Kidney capillary endothelial cell (primary cell): ENCODE data around the gene ARF3.

Source experiments
- DNase-seq: peaks from one replicate; pipeline ENCODE4 v3.0.0-alpha.2; 2018; ENCODE audit warnings: low spot score

The ARF3 gene

DNA sequence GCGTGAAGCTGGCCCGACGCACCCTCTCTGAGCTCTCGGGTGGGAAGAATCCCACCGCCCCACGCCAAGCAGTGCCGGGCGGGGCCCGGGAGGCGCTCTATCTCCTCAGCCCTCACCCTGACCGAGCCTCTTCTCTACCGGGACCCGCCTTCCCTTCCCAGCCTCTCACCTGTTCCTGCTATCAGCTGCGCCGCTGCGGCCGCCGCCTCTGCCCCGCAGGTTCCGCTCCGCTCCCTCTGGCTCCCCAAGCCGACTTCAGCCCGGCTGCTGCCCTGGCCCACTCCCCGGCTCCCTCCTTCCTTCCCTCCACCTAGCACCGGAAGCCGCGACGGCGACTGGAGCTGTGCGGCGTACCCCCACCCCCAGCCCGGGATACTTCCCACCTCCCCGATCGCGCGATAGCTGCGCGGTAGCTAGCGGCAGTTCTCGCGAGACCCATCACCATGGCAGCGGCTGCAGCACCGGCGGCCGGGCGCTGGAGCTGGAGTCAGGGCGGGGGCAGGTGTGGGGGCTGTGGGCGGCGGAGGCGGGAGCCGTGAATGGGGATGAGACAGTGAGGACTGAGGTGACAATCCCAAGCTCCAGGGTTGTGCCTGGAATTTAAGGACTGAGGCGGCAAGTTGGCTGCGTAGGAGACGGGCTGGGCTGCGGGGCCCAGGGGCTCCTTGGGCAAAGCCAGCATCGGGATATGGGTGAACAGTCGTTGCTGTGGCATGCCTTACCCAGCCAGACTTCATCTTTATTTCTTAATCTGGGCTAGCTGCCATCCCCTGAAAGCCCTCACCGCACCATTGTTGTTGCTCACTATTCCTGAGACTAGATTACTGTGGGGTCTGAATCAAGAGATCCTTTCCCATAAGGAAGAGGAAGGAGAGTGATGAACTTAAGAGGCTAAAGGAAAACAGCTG is at the start of gene ARF3:
ARF3 (minus strand) TSS at position 347 of the 908 bp plus-strand sequence. CDS start 16,392 bp downstream, outside the sequence.
- peak; percentile 83 for DNase-seq

DNA sequence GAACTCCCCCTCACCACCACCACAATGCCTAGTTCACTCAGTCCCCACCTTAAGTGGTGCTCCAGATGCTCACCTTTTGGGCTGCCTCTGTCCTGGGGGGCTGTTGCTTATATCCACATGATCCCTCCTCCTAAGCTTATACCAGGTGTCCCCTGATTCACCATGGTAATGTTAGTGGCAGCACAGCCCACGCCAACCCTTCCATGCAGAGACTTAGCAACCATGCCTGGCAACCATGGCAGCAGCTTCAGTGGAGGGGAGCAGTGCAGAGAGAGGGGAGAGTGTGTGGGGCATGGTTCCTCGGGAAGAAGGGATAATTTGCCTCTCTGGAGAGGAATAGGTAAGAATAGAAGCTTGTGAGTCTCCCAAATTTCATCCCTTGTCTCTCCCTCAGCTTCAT is 43.1 kb upstream of the ARF3 start:
- no peak for DNase-seq

DNA sequence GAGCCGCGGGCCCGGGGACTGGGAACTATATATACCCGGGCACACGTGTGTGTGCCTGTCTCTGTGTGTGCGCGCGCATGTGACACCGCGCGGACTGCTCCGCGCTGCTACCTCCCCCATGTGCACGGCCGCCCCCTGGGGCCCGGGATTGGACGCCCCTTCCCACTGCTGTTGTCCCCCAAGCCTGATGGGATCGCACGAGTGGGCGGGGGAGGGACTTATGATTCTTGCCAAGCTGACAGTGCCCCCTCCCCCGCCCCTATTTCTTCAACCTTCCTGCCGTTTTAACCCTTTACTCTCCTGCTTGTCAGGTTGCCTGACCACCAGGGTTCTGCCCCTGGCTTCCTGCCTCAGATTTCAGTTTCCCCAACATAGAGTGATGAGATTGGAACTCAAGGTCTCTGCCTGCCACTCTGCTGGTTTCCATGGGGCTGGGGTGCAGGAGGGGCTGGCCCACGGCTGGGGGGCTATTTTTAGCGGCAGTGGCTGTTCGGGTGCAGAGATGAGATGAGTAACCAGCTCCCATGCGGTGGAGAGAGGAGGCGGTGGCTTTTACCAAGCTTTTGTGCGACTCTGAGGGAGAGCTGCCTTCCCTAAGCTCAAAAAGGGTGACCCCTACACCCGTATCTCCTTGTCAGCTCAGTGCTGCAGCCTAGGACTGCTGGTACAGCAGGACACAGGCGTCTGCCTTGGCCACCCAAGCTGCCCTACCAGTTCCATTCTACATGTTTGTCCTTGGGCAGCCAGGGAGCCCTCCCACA is 42.3 kb upstream of the ARF3 start, which contains the start of gene DDN:
DDN (minus strand) TSS at position 5 of the 761 bp plus-strand sequence. CDS start 88 bp downstream, outside the sequence.
- no peak for DNase-seq

DNA sequence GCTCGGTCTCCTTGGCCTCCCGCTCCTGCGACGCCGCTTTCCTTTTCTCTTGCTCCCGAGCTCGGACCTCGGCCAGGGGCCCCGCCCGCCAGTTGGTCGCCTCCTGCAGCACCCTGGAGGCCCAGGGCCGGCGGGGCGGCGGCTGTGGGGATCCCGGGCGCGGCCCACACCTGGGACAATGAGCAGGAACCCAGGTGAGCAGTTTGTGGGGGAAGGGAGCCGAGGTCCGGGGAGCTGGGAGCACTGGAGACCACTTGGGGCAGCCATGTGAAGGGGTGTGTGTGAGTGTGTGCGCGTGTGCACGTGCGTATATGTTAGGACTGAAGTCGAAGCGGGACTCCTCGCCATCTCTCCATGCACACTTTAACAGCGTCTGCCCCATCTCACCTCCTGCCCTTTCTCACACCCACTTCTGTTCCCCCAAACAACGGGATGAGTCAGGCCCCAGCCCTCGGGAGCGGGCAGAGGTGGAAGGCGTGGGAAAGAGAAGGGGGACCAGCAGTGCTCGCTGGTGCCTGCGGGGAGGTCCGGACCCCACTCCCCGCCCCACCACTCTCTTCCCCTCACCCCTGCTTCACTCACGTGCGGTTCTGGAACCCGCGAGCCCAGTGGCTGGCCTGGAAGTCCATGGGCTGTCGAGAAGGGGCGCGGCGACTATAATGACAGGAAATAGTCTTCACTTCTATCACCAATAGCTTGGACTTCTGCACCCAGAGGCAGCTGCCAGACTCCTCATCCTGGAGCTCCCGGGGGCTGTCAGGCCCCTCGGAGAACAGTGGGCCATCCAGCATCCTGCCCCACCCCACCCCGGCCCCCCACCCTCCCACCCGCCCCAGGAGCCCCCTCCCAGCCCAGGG is 41.4 kb upstream of the ARF3 start:
- no peak for DNase-seq

DNA sequence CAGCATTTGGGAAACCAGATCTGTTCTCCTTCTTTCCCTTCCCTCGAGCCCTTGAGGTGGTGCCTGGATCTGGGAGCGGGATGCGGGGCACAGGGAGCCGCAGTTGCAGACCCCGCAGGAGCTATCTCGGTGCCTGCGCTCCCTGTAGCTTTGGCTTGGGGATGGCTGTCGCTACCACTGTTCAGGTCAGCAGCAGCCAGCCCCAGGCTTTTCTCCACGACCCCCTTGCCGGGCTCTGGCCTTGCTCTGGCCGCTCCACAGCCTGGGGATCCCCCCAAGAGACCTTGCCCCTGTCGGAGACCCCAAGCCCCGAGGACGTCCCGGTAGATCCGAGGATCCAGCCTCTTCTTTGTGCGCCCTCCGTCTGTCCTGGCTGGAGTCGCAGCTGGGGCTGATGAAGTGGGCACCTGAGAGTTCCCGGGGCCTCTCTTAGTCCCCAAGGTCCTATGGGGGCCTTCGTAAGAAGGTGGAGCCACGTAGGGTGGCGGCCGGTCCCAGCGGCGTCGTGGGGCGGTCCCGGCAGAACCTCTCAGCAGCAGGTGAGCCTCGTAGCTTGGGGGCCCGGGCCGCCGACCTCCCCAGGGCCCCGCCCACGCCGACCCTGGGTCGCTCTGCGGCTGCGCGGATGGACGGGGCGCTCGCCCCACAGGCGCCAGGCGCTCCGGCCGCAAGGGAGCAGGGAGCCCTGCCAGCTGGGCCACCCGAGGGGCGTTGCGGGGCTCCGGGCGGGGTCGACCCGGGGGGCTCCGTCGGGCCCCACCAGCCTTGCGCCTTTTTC is 40.6 kb upstream of the ARF3 start:
- no peak for DNase-seq

DNA sequence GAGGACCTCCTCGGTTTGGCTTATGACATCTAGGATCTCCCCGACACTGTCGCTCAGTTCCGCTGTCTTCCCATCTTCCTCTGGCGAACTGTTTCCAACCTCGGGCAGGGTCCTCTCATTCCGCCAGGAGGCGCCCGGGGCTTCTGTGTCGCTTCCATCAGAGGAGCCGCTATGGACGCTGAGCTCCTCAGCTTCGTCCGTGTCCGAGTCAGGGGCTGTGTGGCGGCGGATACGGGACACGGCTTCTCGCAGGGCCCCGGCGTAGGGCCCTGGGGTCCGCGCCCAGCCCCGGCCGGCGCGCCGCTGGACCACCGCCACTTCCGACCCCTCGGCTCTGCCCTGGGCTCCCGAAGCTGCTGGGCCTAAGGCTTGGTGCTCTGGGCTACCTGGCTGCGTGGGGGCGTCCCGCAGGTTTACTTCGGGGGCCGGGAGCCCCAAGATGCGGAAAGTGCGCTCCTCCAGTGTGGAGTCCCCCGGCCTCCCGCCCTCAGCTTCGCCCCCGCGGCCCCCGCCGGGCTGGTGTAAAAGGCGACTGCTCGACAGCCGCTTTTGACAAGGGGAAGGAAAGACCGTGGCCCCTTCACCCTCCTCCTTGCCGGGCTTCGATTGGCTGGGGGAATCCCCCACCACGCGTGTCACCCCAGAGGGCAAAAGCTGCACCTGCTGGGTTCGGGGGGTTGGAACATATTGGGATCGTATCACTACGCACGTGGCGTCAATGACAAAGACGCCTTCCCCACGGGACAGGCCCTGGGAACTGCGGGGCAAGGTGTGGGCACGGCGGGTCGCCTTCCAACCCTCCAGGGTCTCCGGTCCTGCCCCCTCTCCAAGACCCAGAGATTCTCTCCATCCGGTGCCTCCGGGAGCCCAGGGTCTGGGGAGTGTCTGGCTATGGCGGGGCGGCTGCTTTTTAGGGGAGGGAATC is 39.8 kb upstream of the ARF3 start:
- peak; percentile 50 for DNase-seq

DNA sequence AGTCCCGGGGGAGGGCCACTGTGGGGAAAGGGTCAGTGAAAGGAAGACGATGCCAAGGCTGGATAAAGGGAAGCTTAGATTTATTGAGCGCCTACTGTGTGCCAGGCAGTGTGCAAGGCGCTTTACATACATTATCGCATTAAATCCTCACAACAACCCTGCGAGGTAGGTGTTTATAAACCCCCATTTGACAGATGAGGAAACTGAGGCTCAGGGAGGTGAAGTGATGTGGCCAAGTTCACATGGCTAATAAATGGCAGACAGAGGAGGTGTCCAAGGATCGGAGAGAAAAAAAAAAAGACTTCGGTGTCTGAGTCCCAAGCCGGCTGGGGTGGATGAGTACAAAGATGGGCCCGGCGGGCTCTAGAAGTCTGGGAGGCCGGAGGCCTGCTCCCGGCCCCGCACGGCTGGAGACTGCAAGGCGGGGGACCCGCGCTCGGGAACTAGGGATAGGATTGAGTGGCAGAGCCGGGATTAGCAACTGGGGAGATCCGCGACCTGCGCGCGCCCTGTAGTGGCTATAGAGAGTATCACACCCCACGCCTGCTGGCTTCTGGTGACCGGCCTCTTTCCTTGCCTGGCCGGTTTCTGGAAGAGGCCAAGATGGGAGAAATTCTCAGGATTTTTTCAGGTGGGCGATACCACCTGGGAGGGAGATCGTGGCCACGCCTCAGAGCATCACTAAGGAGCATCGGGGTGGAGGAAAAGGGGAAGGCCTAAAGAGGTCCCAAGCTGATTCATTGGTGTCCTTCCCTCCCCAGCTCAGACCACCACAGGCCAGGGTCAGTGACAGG is 38.0 kb upstream of the ARF3 start:
- DNase-seq, result peak; percentile 78

DNA sequence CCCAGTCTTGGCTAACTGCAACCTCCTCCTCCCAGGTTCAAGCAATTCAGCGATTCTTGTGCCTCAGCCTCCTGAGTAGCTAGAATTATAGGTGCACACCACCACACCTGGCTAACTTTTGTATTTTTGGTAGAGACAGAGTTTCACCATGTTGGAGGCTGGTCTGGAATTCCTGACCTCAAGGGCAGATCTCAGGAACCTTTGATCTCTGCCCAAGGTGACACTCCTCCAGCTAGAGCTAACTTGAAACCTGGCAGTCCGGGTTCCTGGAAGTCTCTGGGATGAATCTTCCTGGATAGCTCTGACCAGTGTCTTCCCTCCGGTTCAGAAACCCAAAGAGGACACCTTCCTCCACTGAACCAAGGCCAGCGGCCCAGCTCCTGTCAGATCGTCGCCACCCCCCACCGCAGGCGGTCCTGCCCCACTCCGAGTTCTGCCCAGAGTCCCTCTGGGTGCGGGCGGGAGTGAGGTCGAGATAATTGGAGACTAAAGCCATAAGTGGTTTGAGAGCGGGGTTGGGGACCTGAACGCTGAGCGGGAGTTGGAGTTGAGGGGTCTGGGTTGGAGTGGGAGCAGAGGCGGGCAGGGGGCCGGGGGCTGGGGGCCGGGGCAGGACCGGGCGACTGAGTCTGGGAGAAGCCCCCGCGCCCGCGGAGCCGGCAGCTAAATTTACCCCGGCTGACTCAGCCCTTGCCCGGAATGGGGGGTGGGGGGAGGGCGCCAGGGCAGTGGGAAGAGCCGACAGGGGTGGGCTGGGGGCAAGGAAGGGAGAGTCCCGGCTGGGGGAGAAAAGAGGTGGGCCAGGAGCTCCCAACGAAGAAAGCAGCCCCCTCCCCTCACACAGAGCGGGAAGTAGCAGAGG is 37.2 kb upstream of the ARF3 start:
- no peak for DNase-seq

DNA sequence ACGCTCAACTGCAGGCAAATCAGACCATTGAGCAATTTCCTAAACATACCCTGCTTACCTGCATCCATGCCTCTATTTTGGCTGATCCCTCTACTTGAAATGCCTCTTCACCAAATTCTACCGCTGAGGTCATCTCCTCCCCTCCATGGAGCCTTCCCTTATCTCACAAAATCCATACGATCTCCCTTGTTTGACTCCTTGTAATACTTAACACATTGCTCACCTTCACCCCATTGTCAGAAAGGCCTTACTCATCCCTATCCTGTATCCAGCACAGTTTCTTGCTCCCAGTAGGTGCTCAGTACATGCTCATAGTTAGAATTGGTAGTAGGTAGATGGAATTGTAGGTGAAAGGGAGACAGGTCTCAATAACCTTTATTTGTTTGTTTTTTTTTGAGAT is 36.5 kb upstream of the ARF3 start:
- no peak for DNase-seq

DNA sequence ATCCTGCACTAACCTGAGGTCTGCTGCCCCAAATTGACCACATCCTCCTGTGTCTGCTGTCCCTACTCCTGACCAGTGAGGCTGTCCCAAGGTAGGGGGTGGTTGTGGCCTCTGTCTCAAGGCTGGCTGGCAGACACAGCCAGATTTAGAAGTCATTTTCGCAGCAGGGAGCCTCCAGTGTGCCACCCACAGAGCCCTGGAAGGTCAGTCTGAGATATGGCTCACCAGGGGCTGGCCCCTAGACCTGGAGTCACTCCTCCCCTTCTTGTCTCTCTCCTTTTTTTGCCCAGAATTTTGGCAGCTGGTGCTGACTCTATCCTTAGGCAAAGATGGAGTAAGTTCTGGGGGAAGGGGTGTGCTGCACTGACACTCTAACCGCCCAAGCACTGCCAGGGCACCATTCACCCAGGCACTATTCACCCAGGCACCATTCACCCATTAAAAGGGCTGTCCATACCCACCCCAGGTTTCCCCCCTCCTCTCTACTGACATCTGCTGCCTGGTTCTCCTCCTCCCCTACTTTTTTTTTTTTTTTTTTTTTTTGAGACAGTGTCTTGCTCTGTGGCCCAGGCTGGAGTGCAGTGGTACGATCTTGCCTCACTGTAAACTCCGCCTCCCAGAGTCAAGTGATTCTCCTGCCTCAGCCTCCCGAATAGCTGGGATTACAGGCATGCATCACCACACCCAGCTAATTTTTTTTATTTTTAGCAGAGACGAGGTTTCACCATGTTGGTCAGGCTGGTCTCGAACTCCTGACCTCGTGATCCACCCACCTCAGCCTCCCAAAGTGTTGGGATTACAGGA is 34.2 kb upstream of the ARF3 start:
- no peak for DNase-seq

DNA sequence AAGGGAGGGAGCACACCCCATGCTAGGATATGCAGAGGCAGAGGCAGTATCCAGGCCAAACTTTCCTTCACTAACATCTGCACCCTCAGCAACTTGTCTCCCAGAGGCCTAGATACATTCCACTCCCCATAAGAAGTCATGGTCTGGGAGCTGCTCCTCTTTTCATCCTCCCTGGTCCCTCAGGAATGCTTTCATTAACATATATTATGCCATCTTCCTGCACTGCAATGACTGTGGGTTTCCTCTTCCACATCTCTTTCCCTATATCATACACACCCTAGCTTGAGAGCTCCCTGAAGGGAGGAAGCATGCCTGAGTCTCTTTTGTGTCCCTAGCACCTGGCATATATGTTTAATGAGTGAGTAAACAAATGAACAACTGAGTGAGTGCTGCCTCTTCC is 33.3 kb upstream of the ARF3 start:
- DNase-seq, result no peak

DNA sequence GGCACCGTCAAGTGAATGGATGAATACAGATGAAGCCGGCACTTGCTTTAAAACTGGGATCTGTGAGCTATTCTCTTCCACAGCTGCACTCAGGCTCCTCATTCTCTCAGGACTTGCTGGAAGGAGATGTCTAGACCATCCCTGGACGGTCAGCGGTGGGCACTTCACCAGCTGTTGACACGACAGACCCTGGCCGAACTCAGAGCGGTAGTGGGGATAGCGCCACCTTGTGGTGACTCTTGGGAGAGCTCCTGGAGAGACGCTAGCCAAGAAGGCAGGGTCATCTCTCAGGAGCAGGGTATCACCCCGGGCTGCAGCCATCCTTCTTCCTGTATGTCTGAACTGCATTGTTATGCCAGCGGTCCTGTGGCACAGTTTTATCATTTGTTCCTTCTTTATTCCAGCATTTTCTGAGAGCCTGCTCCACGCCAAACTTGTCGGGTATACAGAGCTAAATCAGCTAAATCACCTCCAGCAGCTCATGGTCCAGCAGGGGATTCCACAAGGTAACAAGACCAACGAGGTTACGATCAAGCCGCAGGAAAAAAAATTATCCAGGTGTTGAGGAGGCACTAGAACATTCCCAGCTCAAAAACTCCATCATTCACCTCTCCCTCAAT is 30.9 kb upstream of the ARF3 start:
- DNase-seq, result peak; percentile 62

DNA sequence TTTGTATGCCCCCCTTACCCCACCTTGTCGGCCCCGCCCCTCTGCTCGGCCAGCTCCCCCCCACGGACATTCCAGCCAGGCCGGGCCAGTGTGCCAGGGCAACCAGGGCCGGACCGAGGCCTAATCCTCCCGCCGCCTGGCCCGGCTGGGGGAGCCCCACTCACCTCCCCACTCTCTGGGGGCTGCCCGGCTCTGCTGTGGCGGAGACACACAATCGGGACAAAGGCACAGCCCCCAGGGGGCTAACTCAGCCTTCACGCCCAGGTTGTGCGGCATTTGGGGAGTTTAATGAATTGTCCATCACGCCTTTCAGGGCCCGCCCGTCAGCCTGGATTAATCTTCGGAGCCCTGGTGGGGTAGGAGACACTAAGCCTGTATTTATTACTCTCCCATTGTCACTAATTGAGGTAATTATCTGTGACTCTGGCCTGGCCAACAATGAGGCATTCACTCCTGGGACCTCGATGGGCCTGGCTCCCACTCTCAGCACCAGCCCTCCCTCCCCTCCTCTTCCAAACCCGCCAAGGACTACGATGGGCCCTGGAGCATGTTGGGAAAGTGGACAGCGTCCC is 29.5 kb upstream of the ARF3 start:
- DNase-seq, result no peak

DNA sequence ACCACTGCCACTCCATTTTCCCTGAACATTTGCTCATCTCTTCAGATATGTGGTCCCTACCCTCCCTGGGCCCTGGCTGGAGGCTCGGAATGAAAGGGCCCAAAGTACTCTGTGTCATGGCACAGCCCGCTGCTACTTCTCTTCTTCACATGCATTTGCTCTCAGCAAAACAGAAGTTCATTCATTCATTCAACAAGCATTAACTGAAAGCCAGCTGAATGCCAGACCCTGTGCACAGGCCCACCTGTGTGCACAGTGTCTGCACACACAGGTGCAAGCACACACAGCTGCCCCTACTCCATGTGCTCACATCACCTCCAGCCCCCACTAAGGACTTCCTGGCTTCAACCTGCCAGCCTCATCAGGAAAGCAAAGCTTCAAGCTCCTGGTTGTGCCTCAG is 28.6 kb upstream of the ARF3 start:
- no peak for DNase-seq

DNA sequence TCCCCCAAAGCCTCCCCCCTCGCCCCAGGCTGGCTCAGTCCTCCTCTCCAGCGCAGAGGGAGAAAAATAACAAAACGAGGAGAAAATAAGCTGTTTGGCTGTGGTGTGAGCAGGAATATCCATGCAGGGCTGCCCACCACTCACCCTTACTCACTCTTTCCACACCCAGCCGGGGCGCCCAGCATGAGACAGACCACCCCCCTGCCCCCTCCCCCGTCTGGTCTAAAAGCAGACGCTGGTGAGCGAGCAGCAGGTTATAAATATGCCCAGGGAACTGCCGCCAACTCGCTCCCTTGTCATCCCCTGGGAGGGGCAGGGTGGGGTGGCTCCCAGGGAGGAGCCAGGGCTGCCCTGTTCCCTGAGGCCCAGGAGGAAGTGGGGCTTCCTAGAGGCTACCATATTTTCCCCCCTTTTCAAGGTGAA is 28.2 kb upstream of the ARF3 start:
- no peak for DNase-seq

DNA sequence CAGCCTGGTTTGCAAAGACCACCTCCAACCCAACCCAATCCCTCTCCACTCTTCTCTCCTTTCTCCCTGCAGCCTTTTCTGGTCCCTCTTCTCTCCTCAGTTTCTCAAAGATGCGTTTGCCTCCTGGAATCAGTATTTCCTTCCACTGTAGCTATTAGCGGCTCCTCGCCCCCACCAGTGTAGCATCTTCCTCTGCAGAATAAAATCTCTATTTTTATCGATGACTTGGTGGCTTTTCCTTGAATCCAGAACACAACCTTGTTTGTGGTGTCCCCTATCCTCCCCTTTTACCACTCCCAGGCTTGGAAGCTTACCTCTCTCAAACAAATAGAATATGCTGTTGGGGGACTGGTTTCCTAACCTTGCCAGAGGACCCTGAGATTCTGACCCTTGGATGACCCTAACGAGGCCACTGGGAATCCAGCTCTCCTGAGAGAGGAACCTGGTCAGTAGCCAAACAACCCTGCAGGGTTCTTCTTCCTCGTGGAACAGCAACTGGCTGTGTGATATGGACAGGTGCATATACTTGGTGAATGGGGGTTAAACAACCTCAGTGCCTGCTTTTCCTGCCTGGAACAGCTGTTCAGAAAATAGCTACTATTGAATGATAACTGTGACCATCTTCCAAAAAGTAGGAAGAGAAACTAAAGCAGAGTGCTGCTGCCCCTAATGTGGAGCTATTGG is 25.3 kb upstream of the ARF3 start:
- no peak for DNase-seq
